Measurements from ENCODE around the gene THBS2.

DNA sequence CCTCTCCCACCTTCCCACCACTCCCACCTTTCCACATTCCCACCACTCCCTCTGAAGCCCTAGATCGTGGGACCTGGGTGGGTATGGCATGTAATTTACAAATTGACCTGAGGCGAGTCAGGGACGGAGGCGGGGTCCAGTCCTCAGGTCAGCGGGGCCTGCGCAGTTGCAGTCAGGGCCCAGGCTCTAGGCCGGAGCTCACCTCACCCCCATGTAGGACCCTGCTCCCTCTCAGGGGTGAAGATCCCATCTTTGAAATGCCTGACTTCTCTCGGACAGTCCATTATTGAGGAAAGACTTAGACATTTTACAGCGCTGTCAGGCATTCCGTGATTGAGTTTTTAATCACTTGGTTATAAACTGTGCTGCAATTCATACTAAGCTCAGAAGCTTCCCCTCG, 10.5 kb downstream of the THBS2 start:
- TF ChIP-seq EZH2 (IDR thresholded peaks at IDR 0.05; ENCODE audit: low read depth), result no peak
- TF ChIP-seq, protein P1, sequence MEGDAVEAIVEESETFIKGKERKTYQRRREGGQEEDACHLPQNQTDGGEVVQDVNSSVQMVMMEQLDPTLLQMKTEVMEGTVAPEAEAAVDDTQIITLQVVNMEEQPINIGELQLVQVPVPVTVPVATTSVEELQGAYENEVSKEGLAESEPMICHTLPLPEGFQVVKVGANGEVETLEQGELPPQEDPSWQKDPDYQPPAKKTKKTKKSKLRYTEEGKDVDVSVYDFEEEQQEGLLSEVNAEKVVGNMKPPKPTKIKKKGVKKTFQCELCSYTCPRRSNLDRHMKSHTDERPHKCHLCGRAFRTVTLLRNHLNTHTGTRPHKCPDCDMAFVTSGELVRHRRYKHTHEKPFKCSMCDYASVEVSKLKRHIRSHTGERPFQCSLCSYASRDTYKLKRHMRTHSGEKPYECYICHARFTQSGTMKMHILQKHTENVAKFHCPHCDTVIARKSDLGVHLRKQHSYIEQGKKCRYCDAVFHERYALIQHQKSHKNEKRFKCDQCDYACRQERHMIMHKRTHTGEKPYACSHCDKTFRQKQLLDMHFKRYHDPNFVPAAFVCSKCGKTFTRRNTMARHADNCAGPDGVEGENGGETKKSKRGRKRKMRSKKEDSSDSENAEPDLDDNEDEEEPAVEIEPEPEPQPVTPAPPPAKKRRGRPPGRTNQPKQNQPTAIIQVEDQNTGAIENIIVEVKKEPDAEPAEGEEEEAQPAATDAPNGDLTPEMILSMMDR (conservative IDR thresholded peaks at IDR 0.05), result no peak
